Measurements from ENCODE around the gene AMPD2. TPM values are rescaled to one million over a fixed set of nuclear protein-coding genes. Genes with fewer than 3 reads are reported as not detected.

The AMPD2 gene
- total RNA-seq, 1 donor from 2014 or later: 91.6 TPM

DNA sequence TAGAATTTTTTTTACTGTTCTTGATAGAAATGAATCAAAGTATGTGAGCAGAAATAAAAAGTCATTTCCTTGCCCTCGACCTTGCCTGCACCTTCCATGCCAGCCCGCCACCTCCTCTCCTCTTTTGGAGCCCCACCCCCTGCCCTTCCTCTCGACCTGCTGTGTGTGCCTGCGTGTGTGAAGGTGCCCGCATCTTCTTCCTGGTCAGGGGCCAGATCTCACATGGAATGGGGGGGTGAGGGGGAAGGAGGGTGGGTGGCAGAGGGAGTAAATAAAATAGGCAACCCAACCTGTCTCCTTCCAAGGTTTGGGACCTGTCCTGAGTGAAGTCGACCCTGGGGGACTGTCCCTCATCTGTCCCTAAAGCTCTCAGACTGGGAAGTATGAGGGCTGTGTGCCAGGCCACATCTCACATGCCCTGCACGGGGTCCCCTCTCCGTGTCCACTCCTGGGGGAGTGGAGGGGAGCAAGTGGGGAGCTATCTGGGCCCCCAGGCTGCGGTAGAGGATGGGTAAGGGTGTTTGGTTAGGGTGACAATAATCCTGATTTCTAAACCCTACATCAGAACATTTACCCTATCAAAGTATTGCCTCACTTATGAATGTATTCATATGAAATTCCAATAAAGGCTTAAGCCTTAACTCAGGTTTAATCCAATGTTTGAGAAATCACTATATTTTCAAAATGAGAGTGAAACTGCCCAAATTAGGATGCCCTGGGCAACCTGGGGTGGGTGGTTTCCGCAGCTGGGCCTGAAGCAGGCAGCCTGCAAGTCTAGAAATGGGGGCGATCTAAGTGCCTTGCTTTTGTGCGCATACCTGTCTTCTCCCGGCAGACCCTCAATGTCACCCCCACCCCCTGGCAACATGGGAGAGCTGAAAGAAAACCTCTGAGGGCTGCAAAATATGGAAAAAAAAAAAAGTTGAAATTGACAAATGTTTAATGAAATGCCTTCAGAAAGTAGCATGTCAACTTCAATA, 15.4 kb downstream of the AMPD2 start:
- H3K9me3 Mint-ChIP-seq (ENCODE audit: low read depth): no peaks in the 10 kb centered on the region
- no peak overlapping the region for H3K4me3 Mint-ChIP-seq (ENCODE audit: low read depth)
- H3K27me3 Mint-ChIP-seq: no peaks in the 10 kb centered on the region
- peaks cover 4% of the 10 kb centered on the region for H3K36me3 Mint-ChIP-seq (ENCODE audit: insufficient read depth)
- no peak overlapping the region for H3K27ac Mint-ChIP-seq
- TF ChIP-seq, protein P1, sequence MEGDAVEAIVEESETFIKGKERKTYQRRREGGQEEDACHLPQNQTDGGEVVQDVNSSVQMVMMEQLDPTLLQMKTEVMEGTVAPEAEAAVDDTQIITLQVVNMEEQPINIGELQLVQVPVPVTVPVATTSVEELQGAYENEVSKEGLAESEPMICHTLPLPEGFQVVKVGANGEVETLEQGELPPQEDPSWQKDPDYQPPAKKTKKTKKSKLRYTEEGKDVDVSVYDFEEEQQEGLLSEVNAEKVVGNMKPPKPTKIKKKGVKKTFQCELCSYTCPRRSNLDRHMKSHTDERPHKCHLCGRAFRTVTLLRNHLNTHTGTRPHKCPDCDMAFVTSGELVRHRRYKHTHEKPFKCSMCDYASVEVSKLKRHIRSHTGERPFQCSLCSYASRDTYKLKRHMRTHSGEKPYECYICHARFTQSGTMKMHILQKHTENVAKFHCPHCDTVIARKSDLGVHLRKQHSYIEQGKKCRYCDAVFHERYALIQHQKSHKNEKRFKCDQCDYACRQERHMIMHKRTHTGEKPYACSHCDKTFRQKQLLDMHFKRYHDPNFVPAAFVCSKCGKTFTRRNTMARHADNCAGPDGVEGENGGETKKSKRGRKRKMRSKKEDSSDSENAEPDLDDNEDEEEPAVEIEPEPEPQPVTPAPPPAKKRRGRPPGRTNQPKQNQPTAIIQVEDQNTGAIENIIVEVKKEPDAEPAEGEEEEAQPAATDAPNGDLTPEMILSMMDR (IDR thresholded peaks at IDR 0.05; ENCODE audit: unreplicated experiment): no peak
- no peak for DNase-seq (ENCODE audit: low spot score, unreplicated experiment)
- H3K4me1 Mint-ChIP-seq (ENCODE audit: low read depth): peaks cover 10% of the 10 kb centered on the region

DNA sequence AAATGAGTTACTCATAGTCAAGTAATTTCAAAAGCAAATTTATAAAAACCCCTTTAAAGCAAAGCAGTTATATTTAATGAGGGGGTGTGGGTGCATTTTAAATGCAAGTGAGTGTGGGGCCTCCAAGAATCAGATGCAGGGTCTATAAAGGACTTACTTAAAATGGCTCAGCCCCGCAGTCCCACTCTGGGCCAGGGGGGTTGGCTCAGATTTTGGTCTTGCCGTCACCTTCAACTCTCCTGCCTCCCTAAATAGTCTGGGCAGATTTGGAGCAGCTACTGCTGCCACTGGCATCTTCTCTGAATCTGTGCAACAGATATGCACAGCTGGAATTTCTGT, 16.2 kb downstream of the AMPD2 start:
- peaks cover 4% of the 10 kb centered on the region for H3K36me3 Mint-ChIP-seq (ENCODE audit: insufficient read depth)
- no peaks in the 10 kb centered on the region for H3K27me3 Mint-ChIP-seq
- peaks cover 11% of the 10 kb centered on the region for H3K4me1 Mint-ChIP-seq (ENCODE audit: low read depth)
- H3K9me3 Mint-ChIP-seq (ENCODE audit: low read depth): no peaks in the 10 kb centered on the region
- DNase-seq (ENCODE audit: low spot score, unreplicated experiment): no peak
- H3K4me3 Mint-ChIP-seq (ENCODE audit: low read depth): no peak overlapping the region
- H3K27ac Mint-ChIP-seq: peak overlapping the region; percentile 0
- TF ChIP-seq, protein P1 (IDR thresholded peaks at IDR 0.05; ENCODE audit: unreplicated experiment): no peak

DNA sequence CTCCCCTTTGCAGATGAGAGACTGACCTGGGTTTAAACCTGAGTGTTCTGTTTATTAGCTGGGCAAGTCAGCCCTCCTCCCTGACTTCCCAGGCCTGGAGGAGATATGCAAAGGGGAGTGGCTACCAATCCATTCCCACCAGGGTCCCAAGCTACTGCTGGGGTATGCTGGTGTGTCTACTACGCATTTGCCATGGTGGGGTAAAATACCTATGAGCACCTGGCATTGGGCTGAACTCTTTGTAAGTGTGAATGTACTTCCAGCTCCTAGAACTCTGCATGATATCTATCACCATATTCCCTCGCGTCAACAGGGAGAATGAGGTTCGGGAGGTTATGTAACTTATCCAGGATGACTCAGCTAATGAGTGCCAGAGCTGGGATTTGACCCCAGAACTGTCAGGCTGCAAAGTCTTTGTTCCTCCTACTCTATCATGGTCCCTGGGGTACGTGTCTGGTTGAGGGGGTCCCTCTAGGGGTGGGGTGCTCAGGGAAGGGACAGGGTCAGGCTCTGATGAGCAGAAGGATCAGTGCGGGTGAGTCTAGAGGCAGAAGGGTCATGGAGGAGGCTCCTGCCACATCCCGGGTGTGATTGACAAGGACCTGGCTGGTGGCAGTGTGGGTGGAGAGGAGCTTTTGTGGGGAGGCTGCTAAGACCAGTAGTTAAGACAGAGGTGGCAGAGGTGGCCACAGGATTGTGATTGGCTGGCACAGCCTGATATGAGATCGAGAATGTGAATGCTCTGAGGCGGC, 16.7 kb downstream of the AMPD2 start:
- DNase-seq (ENCODE audit: low spot score, unreplicated experiment): no peak
- H3K4me3 Mint-ChIP-seq (ENCODE audit: low read depth): no peak overlapping the region
- no peaks in the 10 kb centered on the region for H3K9me3 Mint-ChIP-seq (ENCODE audit: low read depth)
- H3K4me1 Mint-ChIP-seq (ENCODE audit: low read depth): peaks cover 11% of the 10 kb centered on the region
- peaks cover 4% of the 10 kb centered on the region for H3K27me3 Mint-ChIP-seq
- peaks cover 1% of the 10 kb centered on the region for H3K36me3 Mint-ChIP-seq (ENCODE audit: insufficient read depth)
- TF ChIP-seq, protein P1 (IDR thresholded peaks at IDR 0.05; ENCODE audit: unreplicated experiment): no peak
- H3K27ac Mint-ChIP-seq: peak overlapping the region; percentile 0

DNA sequence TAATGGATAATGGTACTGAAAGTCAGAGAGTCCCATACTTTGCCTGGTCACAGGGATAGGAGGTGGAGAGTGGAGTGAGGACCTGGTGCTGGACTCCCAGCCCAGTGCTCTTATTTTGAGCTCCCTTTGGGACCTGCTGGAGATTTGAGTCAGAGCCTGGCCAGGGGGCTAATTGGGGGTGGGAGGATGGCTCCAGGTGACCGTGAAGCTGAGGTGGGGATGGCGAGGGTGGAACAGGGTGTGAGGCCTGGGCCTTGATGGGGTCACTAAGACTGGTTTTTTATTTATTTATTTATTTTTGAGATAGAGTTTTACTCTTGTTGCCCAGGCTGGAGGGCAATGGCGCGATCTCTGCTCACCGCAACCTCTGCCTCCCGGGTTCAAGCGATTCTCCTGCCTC, 17.8 kb downstream of the AMPD2 start:
- no peak for DNase-seq (ENCODE audit: low spot score, unreplicated experiment)
- peaks cover 9% of the 10 kb centered on the region for H3K27me3 Mint-ChIP-seq
- no peaks in the 10 kb centered on the region for H3K36me3 Mint-ChIP-seq (ENCODE audit: insufficient read depth)
- H3K4me1 Mint-ChIP-seq (ENCODE audit: low read depth): peaks cover 11% of the 10 kb centered on the region
- TF ChIP-seq, protein P1 (IDR thresholded peaks at IDR 0.05; ENCODE audit: unreplicated experiment): no peak
- no peak overlapping the region for H3K27ac Mint-ChIP-seq
- H3K4me3 Mint-ChIP-seq (ENCODE audit: low read depth): no peak overlapping the region
- H3K9me3 Mint-ChIP-seq (ENCODE audit: low read depth): no peaks in the 10 kb centered on the region

DNA sequence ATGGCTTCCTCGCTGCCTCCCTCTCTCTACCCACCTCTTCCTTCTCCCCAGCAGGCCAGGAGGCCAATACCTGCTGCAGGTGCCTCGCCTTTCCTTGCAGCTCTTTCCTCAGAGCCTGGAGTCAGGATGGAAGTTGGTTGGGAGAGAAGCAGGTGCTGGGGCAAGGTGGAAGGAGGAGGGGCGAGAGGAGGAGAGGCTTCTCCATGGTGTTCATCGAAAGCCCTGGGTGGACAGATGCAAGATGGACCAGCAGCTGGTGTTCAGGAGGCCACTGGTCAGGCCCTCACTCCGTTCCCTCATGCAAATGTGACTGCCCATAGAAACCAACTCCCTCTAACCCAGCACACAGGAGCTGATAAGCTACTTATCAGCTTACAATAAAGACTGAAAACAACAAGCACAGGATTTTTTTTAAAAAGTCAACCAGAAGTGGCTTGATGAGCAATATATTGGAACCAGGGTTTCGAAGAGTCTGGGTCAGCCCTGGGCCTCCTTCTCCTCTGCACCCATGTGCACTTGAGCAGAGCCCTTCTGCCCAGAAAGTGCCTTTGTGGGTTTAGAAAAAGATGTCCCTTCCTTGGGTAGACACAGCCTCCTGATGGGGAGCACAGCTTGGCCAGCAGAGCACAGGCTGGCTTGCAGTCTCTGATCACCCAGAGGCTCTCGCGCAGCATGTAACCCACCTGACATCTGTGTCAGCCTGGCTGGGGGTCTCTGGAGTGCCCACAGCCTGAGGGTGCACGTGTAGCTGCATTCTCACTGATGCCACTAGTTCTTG, 19.6 kb downstream of the AMPD2 start:
- TF ChIP-seq, protein P1 (IDR thresholded peaks at IDR 0.05; ENCODE audit: unreplicated experiment): no peak
- H3K9me3 Mint-ChIP-seq (ENCODE audit: low read depth): no peaks in the 10 kb centered on the region
- no peak for DNase-seq (ENCODE audit: low spot score, unreplicated experiment)
- H3K27ac Mint-ChIP-seq: no peak overlapping the region
- peaks cover 17% of the 10 kb centered on the region for H3K27me3 Mint-ChIP-seq
- no peaks in the 10 kb centered on the region for H3K36me3 Mint-ChIP-seq (ENCODE audit: insufficient read depth)
- no peak overlapping the region for H3K4me3 Mint-ChIP-seq (ENCODE audit: low read depth)
- peaks cover 13% of the 10 kb centered on the region for H3K4me1 Mint-ChIP-seq (ENCODE audit: low read depth)
